Medulla oblongata (tissue), 1 donor: ENCODE data around the gene FREM1.

Experiments used
- DNase-seq: peaks from one replicate; pipeline ENCODE4 v3.0.0-alpha.2; 2015; ENCODE audit errors: extremely low spot score

FREM1 gene

GRCh38 chr9:14705079-14705478 is 205.1 kb downstream of the FREM1 start:
- DNase-seq = no peak

- DNase-seq = no peak
Measured at GRCh38 chr9:14704281-14704680, 205.9 kb downstream of the FREM1 start.

- DNase-seq = no peak
Measured at GRCh38 chr9:14702200-14702720, 208.0 kb downstream of the FREM1 start.

GRCh38 chr9:14693251-14693861 is 216.9 kb downstream of the FREM1 start, which contains the start of gene ZDHHC21:
Gene ZDHHC21, minus strand, starts transcription at chr9:14693432. Its CDS starts 19,092 bp downstream, at chr9:14674340.
- peak; percentile 53 for DNase-seq

- peak; percentile 12 for DNase-seq
Measured at GRCh38 chr9:14692470-14693250, 217.6 kb downstream of the FREM1 start.

- DNase-seq = no peak
Measured at GRCh38 chr9:14690948-14691730, 219.1 kb downstream of the FREM1 start.

- DNase-seq = no peak
Measured at GRCh38 chr9:14687042-14687719, 223.0 kb downstream of the FREM1 start.

- DNase-seq = no peak
Measured at GRCh38 chr9:14686168-14686567, 224.1 kb downstream of the FREM1 start.
